ENCODE measurements around the gene CBX5.
A peak's percentile ranks its signal among the peaks of the same experiment; 100 is the strongest.

Gene CBX5

DNA sequence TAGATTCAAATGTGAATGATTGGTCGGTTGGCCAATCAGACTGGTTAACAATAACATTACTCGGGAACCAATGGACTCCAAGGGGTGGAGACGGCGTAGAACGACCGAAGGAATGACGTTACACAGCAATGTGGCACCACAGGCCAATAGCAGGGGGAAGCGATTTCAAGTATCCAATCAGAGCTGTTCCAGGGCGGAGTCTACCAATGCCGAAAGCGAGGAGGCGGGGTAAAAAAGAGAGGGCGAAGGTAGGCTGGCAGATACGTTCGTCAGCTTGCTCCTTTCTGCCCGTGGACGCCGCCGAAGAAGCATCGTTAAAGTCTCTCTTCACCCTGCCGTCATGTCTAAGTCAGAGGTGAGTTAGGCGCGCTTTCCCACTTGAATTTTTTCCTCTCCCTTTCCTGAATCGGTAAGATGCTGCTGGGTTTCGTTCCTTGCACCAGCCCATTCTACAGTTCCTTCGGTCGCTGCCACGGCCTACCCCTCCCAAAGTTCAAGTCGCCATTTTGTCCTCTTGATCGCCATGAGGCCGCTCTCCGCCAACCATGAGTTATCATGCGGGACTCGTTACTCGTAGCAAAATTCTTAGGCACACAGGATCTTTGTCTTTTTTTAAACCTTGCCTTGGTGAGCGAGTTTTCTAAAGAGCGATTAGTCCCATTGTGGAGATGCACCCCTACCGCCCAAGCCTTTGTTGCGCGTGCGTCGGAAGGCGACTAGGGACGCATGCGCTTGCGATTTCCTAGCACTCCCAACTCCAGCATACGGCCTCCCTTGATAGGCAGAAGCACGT, 742 bp upstream of the CBX5 start, which contains the start of gene HNRNPA1:
Gene HNRNPA1 (plus strand): TSS at position 259 of the 793 bp plus-strand sequence. CDS start 82 bp downstream, at position 341.
- peak within 1 kb of the TSS; percentile 93 for H3K27ac ChIP-seq
- no peaks in the 10 kb centered on the region for H3K9me3 ChIP-seq (ENCODE audit: control insufficient read depth, low read length)
- H3K79me2 ChIP-seq, result peaks cover 28% of the 10 kb centered on the region
- peak within 1 kb of the TSS; percentile 75 for H2AFZ ChIP-seq
- H3K4me1 ChIP-seq, result peaks cover 20% of the 10 kb centered on the region
- H3K4me2 ChIP-seq (ENCODE audit: low read length), result peak within 1 kb of the TSS; percentile 81
- TF ChIP-seq, protein P1, sequence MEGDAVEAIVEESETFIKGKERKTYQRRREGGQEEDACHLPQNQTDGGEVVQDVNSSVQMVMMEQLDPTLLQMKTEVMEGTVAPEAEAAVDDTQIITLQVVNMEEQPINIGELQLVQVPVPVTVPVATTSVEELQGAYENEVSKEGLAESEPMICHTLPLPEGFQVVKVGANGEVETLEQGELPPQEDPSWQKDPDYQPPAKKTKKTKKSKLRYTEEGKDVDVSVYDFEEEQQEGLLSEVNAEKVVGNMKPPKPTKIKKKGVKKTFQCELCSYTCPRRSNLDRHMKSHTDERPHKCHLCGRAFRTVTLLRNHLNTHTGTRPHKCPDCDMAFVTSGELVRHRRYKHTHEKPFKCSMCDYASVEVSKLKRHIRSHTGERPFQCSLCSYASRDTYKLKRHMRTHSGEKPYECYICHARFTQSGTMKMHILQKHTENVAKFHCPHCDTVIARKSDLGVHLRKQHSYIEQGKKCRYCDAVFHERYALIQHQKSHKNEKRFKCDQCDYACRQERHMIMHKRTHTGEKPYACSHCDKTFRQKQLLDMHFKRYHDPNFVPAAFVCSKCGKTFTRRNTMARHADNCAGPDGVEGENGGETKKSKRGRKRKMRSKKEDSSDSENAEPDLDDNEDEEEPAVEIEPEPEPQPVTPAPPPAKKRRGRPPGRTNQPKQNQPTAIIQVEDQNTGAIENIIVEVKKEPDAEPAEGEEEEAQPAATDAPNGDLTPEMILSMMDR (IDR thresholded peaks at IDR 0.05), result no peak
- no peaks in the 10 kb centered on the region for H3K27me3 ChIP-seq (ENCODE audit: control insufficient read depth, insufficient read depth, low read length)
- H3K4me3 ChIP-seq (ENCODE audit: low read depth, low read length), result peak within 1 kb of the TSS; percentile 95
- H3K9ac ChIP-seq, result peak within 1 kb of the TSS; percentile 28
- no peaks in the 10 kb centered on the region for H3K36me3 ChIP-seq (ENCODE audit: control insufficient read depth, insufficient read depth, low read length)

DNA sequence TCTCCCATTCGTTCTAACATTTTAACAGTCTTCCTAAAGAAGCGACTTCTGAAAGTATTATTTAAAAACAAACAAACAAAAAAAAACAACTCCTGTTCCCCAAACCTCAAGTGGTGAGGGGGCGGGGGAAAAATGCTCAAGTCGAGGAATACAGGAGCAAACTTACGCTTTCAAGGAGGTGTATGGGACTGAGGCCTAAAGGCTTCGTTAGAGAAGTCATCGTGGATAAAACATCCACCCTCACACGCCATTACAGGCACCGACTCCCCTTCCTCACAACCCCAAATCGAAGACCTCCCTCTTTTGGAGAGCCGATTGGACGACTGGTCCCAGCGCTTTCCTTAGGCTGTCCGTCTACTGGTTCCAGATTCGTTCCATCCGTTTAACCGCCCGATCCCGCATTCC, 693 bp downstream of the CBX5 start:
- Histone ChIP-seq H3K27ac (peak overlapping the region; percentile 93), H3K79me2 (peaks cover 36% of the 10 kb centered on the region), H3K9ac (peak overlapping the region; percentile 2), H3K27me3 (ENCODE audit: control insufficient read depth, insufficient read depth, low read length) (no peaks in the 10 kb centered on the region), H2AFZ (peak overlapping the region; percentile 70), H3K4me2 (ENCODE audit: low read length) (peak overlapping the region; percentile 41), H3K9me3 (ENCODE audit: control insufficient read depth, low read length) (no peaks in the 10 kb centered on the region), H3K4me3 (ENCODE audit: low read depth, low read length) (peak overlapping the region; percentile 95), H3K4me1 (peaks cover 18% of the 10 kb centered on the region), H3K36me3 (ENCODE audit: control insufficient read depth, insufficient read depth, low read length) (no peaks in the 10 kb centered on the region)
- TF ChIP-seq, protein P1 (IDR thresholded peaks at IDR 0.05), result no peak

DNA sequence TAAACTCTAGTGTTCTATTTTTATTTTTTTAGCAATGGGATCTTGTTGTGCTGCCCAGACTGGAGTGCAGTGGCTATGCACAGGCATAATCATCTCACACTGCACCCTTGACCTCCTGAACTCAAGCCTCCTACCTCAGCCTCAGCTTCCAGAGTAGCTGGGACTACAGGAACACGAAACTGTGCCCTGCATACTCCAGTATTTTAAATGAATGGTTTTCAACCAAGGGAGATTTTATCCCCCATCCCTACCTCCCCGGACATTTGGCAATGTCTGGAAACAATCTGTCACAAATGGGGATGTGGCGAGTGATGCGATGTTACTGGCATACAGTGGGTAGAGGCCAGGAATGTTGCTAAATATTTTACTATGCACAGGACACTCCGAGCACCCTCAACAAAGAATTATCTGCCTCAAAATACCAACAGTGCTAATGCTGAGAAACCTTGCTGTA, 2.1 kb downstream of the CBX5 start:
- H3K9me3 ChIP-seq (ENCODE audit: control insufficient read depth, low read length), result no peaks in the 10 kb centered on the region
- H2AFZ ChIP-seq, result no peak overlapping the region
- H3K27me3 ChIP-seq (ENCODE audit: control insufficient read depth, insufficient read depth, low read length), result no peaks in the 10 kb centered on the region
- no peaks in the 10 kb centered on the region for H3K36me3 ChIP-seq (ENCODE audit: control insufficient read depth, insufficient read depth, low read length)
- no peak overlapping the region for H3K9ac ChIP-seq
- no peak overlapping the region for H3K4me3 ChIP-seq (ENCODE audit: low read depth, low read length)
- peak overlapping the region; percentile 41 for H3K4me2 ChIP-seq (ENCODE audit: low read length)
- TF ChIP-seq, protein P1 (IDR thresholded peaks at IDR 0.05), result no peak
- peaks cover 48% of the 10 kb centered on the region for H3K79me2 ChIP-seq
- peaks cover 12% of the 10 kb centered on the region for H3K4me1 ChIP-seq
- peak overlapping the region; percentile 93 for H3K27ac ChIP-seq

DNA sequence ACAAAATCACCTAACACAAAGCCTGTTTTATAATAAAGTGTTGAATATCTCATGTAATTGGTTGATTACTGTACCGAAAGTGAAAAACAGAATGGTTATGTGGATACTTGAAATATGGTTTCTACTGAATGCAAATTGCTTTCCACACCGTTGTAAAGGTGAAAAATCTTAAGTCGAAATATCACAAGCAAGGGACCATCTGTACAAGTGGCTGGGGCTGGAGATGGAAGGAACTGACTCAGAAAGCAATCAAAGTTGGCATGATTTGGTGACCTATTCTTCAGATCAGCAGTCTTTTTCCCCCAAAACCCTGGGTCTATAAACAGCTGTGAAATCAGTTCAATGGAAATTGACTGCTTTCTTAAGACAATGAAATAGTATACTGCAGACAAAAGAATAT, 3.6 kb downstream of the CBX5 start:
- Histone ChIP-seq H3K4me3 (ENCODE audit: low read depth, low read length) (no peak overlapping the region), H3K27ac (no peak overlapping the region), H3K4me1 (peaks cover 7% of the 10 kb centered on the region), H3K79me2 (peaks cover 49% of the 10 kb centered on the region), H3K9ac (no peak overlapping the region), H3K27me3 (ENCODE audit: control insufficient read depth, insufficient read depth, low read length) (no peaks in the 10 kb centered on the region), H2AFZ (no peak overlapping the region), H3K4me2 (ENCODE audit: low read length) (no peak overlapping the region), H3K36me3 (ENCODE audit: control insufficient read depth, insufficient read depth, low read length) (no peaks in the 10 kb centered on the region), H3K9me3 (ENCODE audit: control insufficient read depth, low read length) (no peaks in the 10 kb centered on the region)
- TF ChIP-seq, protein P1 (IDR thresholded peaks at IDR 0.05), result no peak
